ENCODE results near the gene MAP3K15.

Gene MAP3K15

GRCh38 chrX:19514791-19515614, at the start of gene MAP3K15:
Gene MAP3K15, minus strand, starts transcription at chrX:19515508. Its CDS starts 247 bp downstream, at chrX:19515261.
- DNase-seq (ENCODE audit: low spot score): peak; percentile 31

GRCh38 chrX:19564606-19565005, 49.3 kb upstream of the MAP3K15 start:
- DNase-seq (ENCODE audit: low spot score): no peak

DNA sequence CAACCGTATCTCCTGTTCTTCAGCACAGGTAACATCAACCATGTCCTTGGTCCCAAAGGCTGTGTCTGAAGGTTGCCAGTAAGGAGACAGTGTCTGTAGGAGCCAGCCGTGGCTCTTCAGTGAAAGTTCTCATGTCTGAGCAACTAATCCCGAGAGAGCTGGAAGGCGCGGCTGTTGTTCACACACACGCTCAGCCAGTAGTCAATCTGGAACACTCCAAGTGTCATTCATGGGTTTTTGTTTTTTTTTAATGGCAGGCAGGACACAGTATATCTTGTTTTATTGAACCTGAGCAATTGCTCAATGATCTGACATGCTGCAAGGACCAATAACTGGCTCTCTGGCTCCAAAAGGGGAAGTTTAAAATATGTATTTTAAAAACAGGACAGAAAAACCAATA, 48.4 kb upstream of the MAP3K15 start:
- no peak for DNase-seq (ENCODE audit: low spot score)

DNA sequence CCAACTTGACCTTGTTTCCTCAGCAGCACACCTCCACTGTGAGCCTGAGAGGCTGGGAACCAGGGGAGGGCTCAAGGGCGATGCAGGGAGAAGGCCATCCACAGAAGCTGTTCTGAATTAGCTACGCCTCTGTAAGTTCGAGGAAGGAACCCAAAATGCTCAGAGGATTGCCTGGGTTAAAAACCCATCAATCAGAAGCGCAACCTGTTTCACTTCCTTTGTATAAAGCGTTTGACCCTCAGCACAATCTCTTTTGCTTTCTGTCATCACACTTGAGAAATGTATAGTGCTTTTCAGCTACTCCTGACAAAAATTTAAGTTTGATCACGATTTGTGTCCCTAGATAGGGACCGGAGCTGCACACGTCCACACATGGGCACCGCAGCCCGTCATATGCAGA, 48.0 kb upstream of the MAP3K15 start:
- no peak for DNase-seq (ENCODE audit: low spot score)

GRCh38 chrX:19560611-19561010, 45.3 kb upstream of the MAP3K15 start:
- DNase-seq (ENCODE audit: low spot score): no peak

GRCh38 chrX:19557822-19558221, 42.5 kb upstream of the MAP3K15 start:
- DNase-seq (ENCODE audit: low spot score): no peak

- no peak for DNase-seq (ENCODE audit: low spot score)
Observed at GRCh38 chrX:19556202-19556601, 40.9 kb upstream of the MAP3K15 start.

DNA sequence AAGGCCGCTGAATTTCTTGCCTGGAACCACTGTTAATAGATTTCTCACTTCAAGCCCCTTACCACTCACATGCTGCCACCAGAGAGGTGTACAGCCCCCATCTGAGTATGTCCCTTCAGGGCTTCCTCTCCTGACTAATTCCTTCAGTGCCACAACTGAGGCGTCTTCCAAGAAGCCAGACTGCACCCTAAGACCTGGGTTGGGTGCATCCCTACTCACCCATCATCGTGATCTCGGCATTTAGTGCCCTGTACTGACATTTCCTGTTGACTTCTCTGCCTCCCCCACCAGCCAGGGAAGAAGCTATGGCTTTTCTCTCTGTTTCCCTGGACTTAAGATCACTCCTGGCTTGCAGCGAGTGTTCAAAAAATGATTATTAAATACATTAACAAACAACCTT, 40.4 kb upstream of the MAP3K15 start:
- no peak for DNase-seq (ENCODE audit: low spot score)

DNA sequence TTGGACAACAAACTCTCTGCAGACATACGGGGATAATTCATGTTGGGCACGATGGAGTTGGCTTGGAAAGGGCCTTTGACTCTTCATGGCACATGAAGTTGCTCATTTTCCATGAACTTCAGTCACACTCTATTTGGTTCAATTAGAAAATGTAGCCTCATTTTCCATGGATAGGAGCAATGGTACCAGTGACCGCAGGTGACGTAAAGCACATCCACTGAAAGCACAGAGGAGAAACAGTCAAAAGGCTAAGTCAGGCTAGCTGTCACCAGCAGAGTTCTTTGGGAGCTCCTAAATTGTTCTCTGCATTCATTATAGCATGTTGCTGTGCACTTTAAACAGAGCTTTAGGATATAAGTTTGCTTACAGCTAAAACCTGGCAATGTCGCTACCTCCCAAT, 39.9 kb upstream of the MAP3K15 start:
- DNase-seq (ENCODE audit: low spot score): no peak

- DNase-seq (ENCODE audit: low spot score): no peak
Observed at GRCh38 chrX:19554786-19555185, 39.5 kb upstream of the MAP3K15 start.

GRCh38 chrX:19552793-19553192, 37.5 kb upstream of the MAP3K15 start:
- no peak for DNase-seq (ENCODE audit: low spot score)

GRCh38 chrX:19549838-19550237, 34.5 kb upstream of the MAP3K15 start:
- no peak for DNase-seq (ENCODE audit: low spot score)

DNA sequence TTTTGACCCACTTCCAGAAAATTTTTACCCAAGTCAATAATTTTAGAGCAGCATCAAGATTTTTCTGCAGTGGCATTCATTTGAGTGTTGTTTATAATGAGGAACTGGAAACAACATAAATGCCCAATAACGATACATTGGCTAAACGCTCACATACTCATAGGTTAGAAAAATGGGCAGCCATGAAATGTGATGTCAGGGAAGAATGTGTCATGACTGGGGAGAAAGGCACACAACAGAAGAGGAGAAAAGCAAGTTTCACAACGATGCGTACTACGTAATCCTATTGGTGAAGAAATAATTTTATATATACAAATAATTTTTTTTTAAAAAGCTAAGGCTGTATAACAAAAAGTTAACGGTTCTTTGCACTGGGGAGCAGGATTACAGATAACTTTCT, 33.6 kb upstream of the MAP3K15 start:
- no peak for DNase-seq (ENCODE audit: low spot score)

DNA sequence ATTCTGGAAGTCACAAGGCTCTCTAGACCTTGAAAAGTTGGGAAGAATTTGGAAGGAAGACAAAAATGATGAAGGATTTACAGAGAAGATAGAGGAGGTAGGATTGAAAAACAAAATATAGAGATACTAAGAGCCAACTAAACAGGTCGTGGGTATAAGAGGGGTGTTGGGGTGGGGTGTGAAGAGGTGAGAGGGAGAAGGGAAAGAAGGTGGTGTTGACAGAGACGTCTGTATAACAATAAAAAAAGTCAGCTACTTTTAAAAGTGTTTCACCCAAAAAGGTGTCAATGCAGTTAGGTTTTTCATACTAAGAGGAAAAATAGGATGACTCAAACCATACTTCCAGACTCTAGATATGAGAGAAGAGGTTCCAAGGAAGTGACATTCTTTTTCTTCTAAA, 33.0 kb upstream of the MAP3K15 start:
- DNase-seq (ENCODE audit: low spot score): no peak

- DNase-seq (ENCODE audit: low spot score): no peak
Observed at GRCh38 chrX:19545651-19546050, 30.3 kb upstream of the MAP3K15 start.

- DNase-seq (ENCODE audit: low spot score): peak; percentile 41
Observed at GRCh38 chrX:19544693-19545305, 29.5 kb upstream of the MAP3K15 start.

- DNase-seq (ENCODE audit: low spot score): no peak
Observed at GRCh38 chrX:19543951-19544381, 28.7 kb upstream of the MAP3K15 start.

- no peak for DNase-seq (ENCODE audit: low spot score)
Observed at GRCh38 chrX:19543020-19543715, 27.9 kb upstream of the MAP3K15 start.

GRCh38 chrX:19541931-19542330, 26.6 kb upstream of the MAP3K15 start:
- DNase-seq (ENCODE audit: low spot score): no peak

GRCh38 chrX:19541196-19541595, 25.9 kb upstream of the MAP3K15 start:
- no peak for DNase-seq (ENCODE audit: low spot score)

- no peak for DNase-seq (ENCODE audit: low spot score)
Observed at GRCh38 chrX:19540076-19540475, 24.8 kb upstream of the MAP3K15 start.

DNA sequence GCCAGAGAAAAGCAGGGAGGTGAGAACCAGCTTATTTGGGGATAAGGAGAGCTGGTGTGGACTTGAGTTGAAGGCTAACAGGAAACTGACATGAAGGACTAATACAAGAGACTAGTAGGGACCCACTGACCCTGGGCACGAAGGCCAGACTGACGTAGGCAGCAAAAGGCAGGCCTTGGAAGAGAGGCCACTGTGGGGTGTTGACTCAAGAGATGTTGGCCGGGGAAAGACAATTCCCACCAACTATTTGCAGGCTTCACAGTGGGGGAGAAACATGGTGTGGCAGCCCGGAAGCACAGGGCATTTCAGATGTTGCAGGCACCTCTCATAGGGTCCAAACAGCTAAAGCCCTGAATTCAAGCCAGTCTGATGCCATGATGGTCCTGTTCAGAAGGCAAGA, 24.4 kb upstream of the MAP3K15 start:
- DNase-seq (ENCODE audit: low spot score): no peak

GRCh38 chrX:19535476-19535875, 20.2 kb upstream of the MAP3K15 start:
- no peak for DNase-seq (ENCODE audit: low spot score)
